ENCODE measurements around the gene CACNA1F. TPM values are rescaled to one million over a fixed set of nuclear protein-coding genes. Genes with fewer than 3 reads are reported as not detected.

CACNA1F gene
- total RNA-seq, 1 donor from 2014 or later, result under 0.01 TPM

DNA sequence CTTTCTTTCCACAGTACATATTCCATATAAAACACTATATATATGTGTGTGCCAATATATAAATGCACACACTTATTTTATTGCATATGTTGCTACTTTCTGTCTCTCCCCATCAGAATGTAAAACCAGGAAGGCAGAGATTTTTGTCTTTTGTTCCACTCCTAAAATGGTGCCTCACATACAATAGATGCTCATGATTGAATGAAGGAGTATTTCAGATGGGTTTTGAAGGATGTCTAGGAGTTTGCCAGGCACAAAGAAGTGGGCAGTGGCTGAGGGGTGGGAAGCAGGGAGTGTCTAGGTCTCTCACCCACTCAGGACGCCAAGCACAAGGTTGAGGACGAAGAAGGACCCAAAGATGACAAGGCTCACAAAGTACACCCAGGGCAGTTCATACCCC is 5.4 kb downstream of the CACNA1F start:
- DNase-seq, result no peak

DNA sequence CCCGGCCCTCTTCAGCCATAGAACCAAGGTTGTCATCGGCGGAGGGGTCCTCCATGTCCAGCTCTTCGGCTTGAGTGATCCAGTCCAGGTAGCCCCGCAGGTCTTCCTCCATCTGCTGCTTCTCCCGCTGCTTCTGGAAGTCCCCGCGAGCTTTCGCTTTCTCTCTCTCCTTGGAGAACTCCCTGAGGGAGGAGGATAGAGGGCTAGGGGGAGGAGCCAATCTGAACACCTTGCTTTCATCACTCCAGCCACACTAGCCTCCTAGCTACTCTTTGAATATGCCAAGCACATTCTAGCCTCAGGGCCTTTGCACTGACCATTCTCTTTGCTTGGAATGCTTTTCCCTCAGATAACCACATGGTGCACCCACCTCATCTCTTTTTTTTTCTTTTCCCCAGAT is 6.2 kb downstream of the CACNA1F start:
- no peak for DNase-seq

DNA sequence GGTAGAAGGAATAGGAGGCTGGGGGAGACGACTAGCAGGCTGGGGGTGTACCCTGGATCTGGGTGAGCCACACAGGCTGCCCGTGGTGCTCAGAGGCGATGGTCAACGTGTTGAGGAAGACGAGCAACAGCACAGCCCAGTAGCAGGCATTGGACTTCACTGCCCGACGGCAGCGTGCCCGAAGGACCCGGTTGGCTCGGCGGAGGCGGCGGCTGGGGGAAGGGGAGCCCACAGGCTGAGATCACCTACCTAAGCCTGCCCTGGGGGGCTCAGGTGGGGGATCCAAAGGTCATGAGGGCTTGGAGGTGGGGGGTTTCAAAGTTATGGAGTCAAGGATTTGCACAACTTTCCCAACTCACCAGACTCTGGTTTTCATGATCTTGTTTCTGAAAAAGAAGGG is 7.3 kb downstream of the CACNA1F start:
- no peak for DNase-seq

DNA sequence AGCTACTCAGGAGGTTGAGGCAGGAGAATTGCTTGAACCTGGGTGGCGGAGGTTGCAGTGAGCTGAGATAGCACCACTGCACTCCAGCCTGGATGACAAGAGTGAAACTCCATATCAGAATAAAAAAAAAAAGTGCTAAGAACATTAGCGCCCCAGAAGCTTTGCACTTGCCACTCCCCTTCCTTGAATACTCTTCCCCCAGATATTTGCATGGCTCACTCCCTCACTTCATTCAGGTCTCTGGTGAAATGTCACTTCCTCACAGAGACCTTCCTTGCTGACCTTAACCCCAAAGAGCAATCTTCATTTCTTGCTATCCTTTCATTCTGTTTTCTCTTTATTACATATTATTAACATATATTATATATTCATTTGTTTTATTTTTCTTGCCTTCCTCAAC is 11.3 kb downstream of the CACNA1F start:
- DNase-seq, result no peak

DNA sequence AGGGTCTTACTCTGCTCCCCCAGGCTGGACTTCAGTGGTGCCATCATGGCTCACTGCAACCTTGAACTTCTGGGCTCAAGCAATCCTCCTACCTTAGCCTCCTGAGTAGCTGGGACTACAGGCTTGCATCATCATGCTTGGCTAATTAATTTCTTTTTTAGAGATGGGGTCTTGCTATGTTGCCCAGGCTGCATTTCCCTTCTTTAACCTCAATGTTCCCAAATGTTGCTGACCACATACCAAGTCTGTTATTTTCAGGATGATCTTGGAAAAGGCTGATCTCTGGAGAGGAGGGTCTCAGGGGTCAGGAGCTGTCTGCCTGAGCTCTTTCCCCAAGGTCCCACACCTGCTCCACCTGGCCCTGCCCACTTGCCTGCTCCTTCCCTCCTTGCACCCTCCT is 13.0 kb downstream of the CACNA1F start:
- DNase-seq, result no peak

DNA sequence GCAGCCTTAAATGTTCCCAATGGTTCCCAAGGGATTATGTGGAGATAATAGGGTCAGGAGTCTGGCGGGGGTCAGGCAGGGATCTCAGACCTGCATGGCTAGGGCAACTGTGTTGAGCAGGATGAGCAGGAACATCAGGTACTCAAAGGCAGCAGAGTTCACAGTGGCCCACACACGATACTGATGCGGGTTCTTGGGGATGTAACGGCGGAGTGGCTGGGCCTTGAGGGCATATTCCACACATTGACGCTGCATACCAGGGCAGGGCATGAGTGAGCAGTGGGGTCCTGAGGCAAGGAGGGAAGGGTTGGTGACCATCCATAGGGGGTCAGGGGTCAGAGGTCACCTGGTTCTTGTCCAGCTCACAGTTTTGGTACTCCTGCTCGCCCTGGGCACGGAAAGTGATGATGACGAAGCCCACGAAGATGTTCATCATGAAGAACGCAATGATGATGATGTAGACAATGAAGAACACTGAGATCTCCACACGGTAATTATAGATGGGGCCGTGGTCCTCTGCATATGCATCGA is 18.1 kb downstream of the CACNA1F start:
- DNase-seq, result no peak

DNA sequence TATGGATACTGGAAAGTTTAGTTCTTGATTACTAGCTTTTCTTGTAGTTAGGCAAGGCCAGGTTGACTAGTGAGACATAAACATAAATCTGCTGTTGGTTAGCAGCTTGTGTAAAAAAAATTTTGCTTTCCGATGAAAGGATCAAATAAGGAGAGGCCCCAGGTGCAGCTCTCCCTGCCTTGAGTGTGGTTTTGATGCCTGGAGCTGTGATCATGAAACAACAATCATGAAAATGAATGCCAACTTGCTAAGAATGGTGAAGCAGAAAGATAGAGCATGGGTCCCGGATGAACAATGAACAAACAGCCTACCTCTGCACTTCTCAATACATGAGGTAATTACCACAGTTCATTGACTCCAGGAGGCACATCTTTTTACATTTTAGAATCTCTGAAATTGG is 18.7 kb downstream of the CACNA1F start:
- DNase-seq, result no peak

DNA sequence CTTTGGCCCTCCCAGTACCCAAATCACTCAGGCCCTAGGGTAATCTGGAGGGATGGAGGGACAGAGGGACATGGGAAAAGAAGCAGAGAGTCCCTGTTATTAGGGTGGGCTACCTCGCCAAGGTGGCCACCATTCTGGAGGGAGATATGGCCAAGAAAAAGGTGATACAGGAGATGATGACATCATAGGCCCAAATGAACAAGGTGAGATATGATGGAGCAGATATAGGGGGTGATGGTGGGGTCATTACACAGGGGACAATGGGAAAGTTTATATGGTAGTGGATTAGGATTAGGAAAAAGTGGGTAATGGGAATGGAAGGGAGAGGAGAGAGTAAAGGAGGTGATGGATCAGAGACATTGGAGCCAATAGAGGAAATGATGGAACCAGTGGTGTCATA is 20.3 kb downstream of the CACNA1F start:
- no peak for DNase-seq

DNA sequence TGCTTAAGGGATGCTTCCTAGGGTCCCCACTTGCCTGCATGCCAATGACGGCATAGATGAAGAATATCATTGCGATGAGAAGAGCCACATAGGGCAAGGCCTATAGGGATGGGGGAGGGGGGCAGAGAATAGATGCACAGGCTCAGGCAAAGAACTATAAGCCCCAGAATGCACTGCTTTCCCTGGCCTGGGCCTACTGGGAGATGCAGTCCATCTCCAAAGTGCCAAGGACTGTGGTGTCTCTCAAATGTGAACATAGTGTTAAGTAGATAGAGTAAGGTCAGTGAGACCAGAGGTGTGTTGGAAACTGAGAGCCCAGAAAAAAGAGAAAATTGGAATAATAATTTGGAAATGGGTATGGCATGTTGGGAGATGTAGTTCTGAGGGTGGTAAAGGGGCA is 20.9 kb downstream of the CACNA1F start:
- DNase-seq, result no peak

DNA sequence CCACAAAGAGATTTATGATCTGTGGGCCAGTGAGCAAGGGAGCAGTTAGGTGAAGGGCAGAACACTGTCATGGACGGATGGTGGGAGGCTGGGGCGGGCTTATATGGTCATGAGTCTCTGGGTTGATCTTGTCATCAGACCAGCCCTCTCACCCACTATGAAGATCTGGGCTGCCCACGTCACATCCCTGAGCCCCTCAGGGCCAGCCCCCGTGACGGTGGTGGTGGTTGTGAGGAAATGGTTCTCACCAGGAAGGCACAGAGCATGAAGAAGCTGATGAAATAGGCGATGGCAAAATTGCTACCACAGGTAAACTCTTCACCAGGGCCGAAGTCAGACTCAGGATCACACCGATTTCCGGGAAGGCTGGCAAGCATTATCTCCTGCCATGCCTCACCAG is 22.1 kb downstream of the CACNA1F start:
- no peak for DNase-seq

DNA sequence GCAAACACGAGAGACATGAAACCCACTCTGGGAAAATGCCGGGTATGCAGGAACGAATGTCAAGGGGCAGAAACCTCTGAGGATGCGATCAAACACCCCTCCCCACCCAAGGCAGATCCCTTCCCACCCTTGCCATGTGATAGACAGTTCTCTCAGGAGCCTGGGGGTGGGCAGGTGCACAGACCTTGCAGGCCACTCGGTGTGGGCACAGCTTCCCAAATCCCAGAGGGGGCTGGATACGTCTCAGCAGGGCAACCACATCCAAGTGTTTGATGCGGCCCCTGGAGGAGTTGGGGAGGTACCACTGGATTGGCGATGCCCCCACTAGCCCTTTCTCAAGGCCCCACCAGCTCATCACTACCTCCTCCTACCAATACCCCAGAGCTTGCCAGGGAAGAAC is 22.7 kb downstream of the CACNA1F start:
- DNase-seq, result no peak

DNA sequence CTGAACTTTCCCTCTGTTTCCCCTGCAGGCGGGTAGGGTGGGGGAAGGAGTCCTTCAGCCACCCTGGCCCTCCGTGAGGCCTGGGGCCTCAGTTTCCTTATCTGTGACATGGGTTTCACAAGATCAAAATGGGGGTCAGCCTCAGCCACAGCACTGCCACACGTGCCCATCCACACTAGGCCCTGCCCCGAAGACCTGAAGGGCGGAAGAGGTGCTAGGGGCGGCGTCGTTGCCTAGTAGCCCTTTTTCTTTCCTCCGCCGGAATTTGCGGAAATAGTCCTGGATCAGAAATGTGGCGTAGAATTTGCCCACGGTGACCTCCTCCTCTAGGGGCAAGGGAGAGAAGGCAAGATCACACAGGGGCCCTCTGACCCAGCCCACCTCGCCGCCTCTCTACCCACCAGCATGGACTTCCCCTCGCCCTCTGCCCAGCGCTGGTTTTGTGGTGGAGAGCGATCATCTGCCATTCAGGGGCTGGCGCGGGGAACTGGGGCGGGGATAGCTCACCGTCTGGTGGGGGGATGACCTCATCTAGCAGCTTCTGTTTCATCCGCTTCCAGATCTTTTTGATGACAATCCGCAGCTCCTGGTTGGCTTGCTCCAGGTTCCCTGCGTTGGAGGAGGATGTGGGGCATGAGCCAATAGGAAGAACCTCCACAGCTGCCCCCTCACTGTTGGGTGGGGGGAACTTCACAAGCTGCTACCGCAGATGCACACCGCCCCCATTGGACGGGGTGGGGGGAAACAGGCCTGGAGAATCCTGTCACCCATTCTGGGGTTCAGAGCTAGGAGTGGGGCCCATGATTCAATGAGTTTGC is 23.5 kb downstream of the CACNA1F start:
- DNase-seq, result peak; percentile 48

DNA sequence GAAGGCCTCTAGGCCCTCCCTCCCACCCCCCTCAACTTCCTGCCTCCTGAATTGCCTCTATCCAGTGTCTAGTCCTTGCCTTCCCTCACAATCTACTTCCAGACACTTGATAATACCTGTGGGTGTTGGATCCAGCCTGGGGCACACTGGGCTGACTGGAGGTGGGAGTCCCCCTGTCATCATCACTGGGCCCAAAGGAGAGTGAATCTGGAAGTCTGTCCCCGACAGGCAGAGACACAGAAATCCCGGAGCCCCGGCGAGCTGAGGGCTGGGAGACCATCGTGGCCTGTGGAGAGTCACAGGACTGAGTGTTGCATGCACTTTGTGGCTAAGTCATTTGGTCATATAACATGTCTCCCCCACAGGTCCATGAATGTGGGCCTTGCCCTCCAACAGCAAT is 24.7 kb downstream of the CACNA1F start:
- no peak for DNase-seq

DNA sequence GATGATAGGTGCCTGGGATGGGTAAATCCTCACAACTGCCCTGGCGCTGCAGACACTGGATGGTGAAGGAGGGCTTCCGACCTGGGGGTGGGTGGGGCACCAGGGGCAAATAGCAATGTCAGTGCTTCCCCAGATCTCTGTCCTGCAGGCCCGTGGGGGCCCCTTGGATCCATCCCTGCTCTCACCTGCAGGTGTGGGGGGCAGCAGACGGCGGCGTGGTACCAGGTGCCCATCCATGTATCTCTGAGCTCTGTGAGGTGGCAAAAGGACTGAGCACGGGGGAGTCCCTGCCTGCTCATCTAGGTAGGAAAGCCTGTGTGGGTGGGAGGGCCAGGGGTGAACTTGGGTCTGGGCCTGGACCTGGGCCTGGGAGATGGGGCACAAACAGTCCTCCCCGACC is 26.6 kb downstream of the CACNA1F start:
- no peak for DNase-seq

DNA sequence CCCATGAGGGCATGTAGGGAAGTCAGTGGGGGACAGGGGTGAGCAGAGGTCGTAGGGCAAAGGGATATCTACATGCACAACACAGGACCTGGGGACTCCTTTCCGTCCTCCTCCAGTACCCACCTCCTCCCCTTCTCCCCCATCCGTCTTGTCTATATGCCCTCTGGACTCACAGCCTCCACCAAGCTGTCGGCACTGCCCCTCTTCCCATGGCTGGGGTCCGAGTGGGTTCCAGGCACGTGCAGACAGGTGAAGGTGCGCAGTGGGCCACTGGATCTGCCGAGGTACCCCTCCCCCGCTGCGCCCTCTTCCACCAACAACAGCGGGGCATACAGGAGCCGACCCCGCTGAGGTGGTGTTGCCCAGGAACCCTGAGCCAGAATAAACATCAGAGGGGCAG is 27.7 kb downstream of the CACNA1F start:
- no peak for DNase-seq

DNA sequence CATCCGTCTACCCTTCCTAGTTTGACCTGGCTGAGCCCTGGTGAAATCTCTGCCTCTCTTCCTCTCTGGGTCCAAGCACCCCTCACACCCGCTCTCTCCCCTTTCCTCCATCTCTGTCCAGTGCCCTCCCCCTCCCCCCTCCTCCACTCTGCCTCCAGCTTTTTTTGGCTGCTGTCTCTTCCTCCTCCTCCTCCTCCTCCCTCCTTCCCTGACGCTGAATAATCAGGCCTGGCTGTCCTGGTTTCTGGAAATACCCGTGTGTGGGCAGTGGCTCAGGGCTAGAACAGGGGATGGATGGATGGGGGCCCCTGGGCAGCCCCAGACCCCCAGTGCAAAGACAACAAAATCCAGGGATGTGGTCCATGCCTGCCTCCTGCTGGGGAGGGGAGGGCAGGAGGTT is 28.4 kb downstream of the CACNA1F start:
- no peak for DNase-seq

DNA sequence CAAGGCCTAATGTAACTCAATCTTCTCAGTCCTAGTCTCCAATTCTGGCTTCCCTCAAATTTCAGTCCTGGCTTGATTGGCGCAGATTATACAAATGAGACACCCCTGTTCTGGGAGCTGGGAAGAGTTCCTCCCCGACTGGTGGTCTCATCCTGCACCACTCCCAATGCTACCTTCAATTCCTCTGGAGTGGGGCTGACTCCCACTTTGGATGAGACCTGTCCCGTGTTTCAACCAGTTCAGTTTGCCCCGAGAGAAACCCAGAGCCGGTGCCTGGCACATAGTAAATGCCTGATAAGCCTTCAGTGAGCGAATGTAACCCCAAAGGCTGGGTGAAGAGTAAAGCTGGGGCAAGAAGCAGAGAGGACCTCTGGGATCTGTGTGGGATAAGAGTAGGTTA is 29.1 kb downstream of the CACNA1F start:
- DNase-seq, result no peak

DNA sequence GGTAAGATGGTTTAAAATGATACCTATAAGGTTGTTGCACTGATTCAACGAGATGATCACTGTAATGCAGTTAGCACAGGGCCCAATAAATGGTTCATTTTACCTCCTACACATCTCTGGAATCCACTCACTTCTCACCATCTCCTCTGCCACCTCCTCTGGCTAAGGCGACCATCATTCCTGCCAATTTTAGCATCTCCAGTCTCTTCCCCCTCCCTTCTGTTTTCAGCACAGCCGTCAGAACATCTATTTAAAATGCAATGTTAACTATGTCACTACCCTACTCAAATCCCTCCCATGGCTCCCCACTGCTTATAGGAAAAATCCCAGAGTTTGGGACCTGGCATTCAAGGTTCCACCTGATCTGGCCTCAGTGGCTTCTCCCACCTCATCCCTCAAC is 29.6 kb downstream of the CACNA1F start:
- DNase-seq, result no peak

DNA sequence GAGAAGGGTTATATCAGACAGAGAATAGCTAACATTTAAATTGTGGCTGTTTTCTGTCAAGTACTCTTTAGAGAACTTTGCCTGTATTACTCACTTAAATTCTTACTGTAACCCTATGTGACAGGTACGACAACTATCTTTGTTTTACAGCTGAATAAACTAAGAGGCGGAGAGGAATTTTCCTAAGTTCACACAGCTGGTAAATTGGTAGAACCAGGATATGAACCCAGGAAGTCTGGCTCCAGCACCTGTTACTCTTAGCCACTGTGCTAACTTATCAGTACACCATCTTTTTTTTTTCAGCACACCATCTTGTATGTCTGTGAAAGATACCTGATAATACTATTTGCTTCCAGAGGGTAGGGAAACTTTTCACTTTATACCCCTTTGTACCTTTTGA is 31.1 kb downstream of the CACNA1F start:
- DNase-seq, result no peak

DNA sequence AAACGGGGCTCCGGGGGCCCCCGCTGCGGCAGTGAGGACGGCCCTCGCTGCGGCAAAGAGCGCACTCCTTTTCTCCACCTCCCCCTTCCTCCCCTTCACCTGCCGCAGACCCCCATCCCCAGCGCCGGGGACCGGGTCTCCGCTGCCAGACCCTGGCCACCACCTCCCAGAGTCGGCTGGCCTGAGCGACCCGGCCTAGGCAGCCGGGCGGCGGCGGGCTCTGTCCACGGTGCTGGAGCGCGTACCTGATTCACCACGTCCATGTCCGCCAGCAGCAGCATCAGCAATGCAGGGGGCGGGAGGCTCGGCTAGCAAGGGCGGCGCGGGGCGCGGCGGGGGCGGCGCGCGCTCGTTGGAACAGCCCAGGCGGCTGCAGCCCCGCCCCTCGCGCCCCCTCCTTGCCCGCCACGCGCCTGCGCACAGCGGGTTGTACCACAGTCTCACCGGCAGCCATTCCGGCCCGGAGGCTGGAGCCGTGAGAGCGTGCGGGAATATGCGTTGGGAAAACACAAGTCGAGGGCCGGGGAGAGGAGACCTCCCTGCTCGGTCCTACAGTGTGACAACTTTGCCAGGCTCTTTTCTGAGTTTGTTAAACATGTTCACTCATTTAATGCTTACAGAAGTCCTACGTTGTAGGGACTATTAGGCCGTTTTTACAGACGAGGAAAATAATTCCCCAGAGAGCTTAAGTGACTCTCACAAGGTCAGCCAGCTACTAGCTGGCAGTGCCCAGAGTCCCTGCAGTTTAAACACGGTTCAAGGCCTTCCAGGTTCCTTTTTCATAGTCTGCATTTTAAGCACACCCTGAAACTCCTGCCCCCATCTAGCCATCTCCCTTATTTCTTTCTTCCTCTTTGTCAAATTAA is 33.0 kb downstream of the CACNA1F start, which contains the start of gene SYP:
Gene SYP, minus strand, starts transcription at position 288 of the 866 bp plus-strand sequence. Its CDS starts 7 bp downstream, at position 281.
- DNase-seq, result peak; percentile 91

DNA sequence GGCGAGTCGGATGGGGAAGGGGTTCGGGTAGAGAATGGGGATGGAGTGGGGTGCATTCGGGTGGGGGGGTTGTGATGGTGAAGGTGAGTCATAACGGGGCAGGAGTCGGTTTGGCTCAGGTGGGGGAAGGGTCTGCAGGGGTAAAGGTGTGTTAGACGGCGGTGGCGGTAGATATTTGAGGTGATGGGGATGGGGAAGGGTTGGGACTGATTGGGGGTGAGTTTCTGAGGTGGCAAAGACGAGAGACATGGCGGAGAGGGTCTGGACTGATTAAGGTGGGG is 33.9 kb downstream of the CACNA1F start:
- DNase-seq, result no peak

DNA sequence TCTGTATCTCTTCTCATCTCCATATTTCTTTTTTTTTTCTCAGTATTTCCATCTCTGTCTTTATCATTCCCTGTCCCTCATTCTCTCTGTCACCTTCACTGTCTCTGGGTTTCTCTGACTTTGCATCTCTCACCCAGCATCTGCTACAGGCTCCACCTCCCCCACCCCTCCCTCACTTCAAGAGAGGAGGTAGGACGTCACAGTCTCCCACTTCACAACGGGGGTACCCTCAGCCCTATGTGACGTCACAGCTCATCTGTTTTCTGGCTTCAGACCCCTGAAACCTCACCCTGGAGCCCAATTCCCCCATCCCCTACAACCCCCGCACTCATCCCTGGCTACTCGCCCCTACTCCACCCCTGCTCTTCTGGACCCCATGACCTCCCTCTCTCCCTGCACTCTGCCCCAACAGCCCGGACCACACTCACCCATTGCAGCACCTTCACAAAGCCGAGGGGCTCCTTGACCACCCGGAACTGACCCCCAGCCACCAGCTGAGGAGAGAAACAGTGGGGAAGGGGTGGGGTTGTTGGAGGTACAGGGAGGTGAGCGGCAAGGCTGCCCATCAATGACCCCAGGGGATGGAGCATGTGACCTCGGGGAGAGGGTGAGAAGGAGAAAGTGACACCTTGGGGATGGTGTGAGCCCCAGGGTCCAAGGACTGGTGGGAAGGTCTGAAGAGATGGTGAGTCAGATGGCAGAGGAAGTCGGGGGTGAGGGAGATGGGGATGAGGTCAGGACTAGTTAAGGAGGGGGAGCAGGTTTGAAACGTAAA is 34.4 kb downstream of the CACNA1F start:
- DNase-seq, result no peak

DNA sequence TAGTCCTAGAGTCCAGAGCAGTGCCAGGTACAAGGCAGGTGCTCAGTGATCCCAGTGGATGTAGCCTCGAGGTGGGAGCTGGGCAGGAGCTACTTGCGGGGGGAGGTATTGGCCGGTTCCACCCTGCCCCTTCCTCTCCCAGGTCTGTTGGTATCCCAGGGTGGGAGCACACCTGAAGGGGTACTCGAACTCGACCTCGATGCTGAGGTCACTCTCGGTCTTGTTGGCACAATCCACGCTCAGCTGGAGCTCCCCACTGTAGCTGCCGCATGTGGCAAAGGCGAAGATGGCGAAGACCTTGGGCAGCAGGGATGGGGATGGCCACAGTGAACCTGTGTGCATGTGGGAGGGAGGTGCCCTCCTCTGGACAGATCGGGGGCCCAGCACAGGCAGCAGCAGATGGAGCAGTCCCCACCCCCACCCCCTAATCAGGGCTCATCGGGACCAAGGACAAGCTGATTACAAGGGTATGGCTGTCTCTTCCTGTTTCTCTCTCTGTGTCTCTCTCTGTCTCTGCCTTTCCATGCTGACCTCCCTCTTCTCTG is 35.5 kb downstream of the CACNA1F start:
- no peak for DNase-seq

All from dermis blood vessel endothelial cell (primary cell).